K562 (cell line): ENCODE results near the gene GAMT. TPM values are rescaled to one million over a fixed set of nuclear protein-coding genes. Genes with fewer than 3 reads are reported as not detected.

Experiments used
- ATAC-seq: fragments of 200-7000 bp; cut with Tn5 transposase; 3 replicates; pipeline ENCODE4 v1.9.1; 2020; ENCODE audit warnings: moderate library complexity
- BruUV-seq: library from RNA; stranded (reverse); fragments of 400-500 nt; replicated peaks from 2 replicates; lab custom pipeline; 2021; lab: Mats Ljungman, UMichigan
- CTCF ChIA-PET: fragments of 300-600 bp; formaldehyde crosslinking; extraction: SDS; loops from one replicate; lab custom pipeline; 2021; ENCODE audit warnings: low intra/inter-chr PET ratio; lab: Yijun Ruan, JAX
- POLR2A ChIA-PET: fragments of 300-600, 350-650 bp; sonication (Branson Sonifier 250); formaldehyde crosslinking; extraction: SDS; loops from one replicate; lab custom pipeline; 2021; ENCODE audit warnings: antibody characterized with exemption, inconsistent platforms; lab: Yijun Ruan, JAX
- DNase-seq, 4 experiments: peaks; one replicate each; pipeline versions ENCODE4 v3.0.0 to v3.0.0-alpha.2; 2011 to 2018; ENCODE audit warnings: low spot score in 3 of 4, mixed read lengths in 3 of 4; ENCODE audit errors: extremely low read depth in 1 of 4
- FAIRE-seq: peaks from 2 replicates; lab custom pipeline; 2011; peaks lifted over from hg19 to GRCh38; lab: Jason Lieb, UNC
- H2AFZ ChIP-seq: 2 replicates; pipeline ENCODE4 v1.6.0; 2011; ENCODE audit warnings: low read depth, low read length, control low read depth, inconsistent platforms
- H3K27ac ChIP-seq: fragments of 200-600 bp; 3 replicates; pipeline ENCODE4 v1.8.0; 2011; ENCODE audit warnings: low read depth, mild to moderate bottlenecking, control low read depth, inconsistent platforms, low read length, moderate library complexity, mixed read lengths; ENCODE audit errors: extremely low read depth
- H3K27me3 ChIP-seq, 2 experiments: fragments of 300-600 bp in 1 of 2; 2 replicates in 1 of 2; 3 replicates in 1 of 2; pipeline versions ENCODE4 v1.6.0 to v1.8.0; 2011; ENCODE audit warnings: inconsistent platforms in 2 of 2, low read length in 2 of 2, mild to moderate bottlenecking in 1 of 2, mixed read lengths in 1 of 2, moderate library complexity in 1 of 2; ENCODE audit not compliant: control insufficient read depth in 2 of 2, insufficient read depth in 2 of 2
- H3K36me3 ChIP-seq: fragments of 300-600 bp; 3 replicates; pipeline ENCODE4 v1.8.0; 2011; ENCODE audit warnings: mild to moderate bottlenecking, low read length, inconsistent platforms; ENCODE audit not compliant: control insufficient read depth, insufficient read depth
- H3K4me1 ChIP-seq, 2 experiments: fragments of 200-600 bp in 1 of 2; replicated peaks in 1 of 2; 2 replicates in 1 of 2; 3 replicates in 1 of 2; pipeline versions ENCODE4 v1.5.1 to v1.8.0; 2011; ENCODE audit warnings: inconsistent platforms in 2 of 2, low read length in 2 of 2, mild to moderate bottlenecking in 1 of 2, mixed read lengths in 1 of 2, moderate library complexity in 1 of 2; ENCODE audit not compliant: control insufficient read depth in 2 of 2, insufficient read depth in 2 of 2
- H3K4me2 ChIP-seq: 2 replicates; pipeline ENCODE4 v1.6.1; 2011; ENCODE audit warnings: low read length, control low read depth, inconsistent platforms, mixed read lengths; ENCODE audit not compliant: insufficient read depth
- H3K4me3 ChIP-seq: fragments of 200-600 bp; sonication (generic), shearing (Covaris generic); 2 replicates; pipeline ENCODE4 v1.5.1; 2016; ENCODE audit warnings: control low read depth, inconsistent platforms
- H3K79me2 ChIP-seq: fragments of 200-600 bp; 3 replicates; pipeline ENCODE4 v1.8.0; 2011; ENCODE audit warnings: low read length, inconsistent platforms; ENCODE audit not compliant: control insufficient read depth, insufficient read depth
- H3K9ac ChIP-seq, 2 experiments: 2 replicates each; pipeline versions ENCODE4 v1.6.0 to v1.6.1; 2011; ENCODE audit warnings: low read depth in 2 of 2, low read length in 2 of 2, control low read depth in 1 of 2, inconsistent platforms in 1 of 2, mild to moderate bottlenecking in 1 of 2, mixed read lengths in 1 of 2; ENCODE audit not compliant: insufficient read depth in 1 of 2
- H3K9me1 ChIP-seq: one replicate; pipeline ENCODE4 v1.6.0; 2011; ENCODE audit warnings: inconsistent platforms, mild to moderate bottlenecking, low read length, moderate library complexity; ENCODE audit not compliant: control insufficient read depth, insufficient read depth
- H3K9me3 ChIP-seq: replicated peaks from 2 replicates; pipeline ENCODE4 v1.5.1; 2011; ENCODE audit warnings: low read depth, low read length, inconsistent platforms; ENCODE audit not compliant: control insufficient read depth, insufficient read depth
- H4K20me1 ChIP-seq: replicated peaks from 2 replicates; pipeline ENCODE4 v1.6.1; 2011; ENCODE audit warnings: low read length, inconsistent platforms, mixed read lengths; ENCODE audit not compliant: control insufficient read depth, insufficient read depth
- EHMT2 ChIP-seq: fragments of 450-650 bp; IDR thresholded peaks from 2 replicates; pipeline ENCODE4 v1.6.1; 2018; ENCODE audit warnings: antibody characterized with exemption
- HDGF ChIP-seq: fragments of 450-650 bp; IDR thresholded peaks from 2 replicates; pipeline ENCODE4 v1.6.1; 2016
- HEY1 ChIP-seq: fragments of 250-450 bp; sonication (Bioruptor Pico); IDR thresholded peaks from 2 replicates; pipeline ENCODE4 v1.5.0; 2020; ENCODE audit warnings: mild to moderate bottlenecking, moderate library complexity, borderline replicate concordance
- JUN ChIP-seq, 2 experiments: sonication (generic) in 1 of 2; formaldehyde crosslinking in 1 of 2; IDR thresholded peaks; 2 replicates each; pipeline versions ENCODE4 v1.6.1 to v1.8.0; 2012 to 2022; ENCODE audit warnings: borderline replicate concordance in 2 of 2, mild to moderate bottlenecking in 2 of 2, improper control_type of control experiment in 1 of 2, low read depth in 1 of 2, low read length in 1 of 2, missing genetic modification reagents in 1 of 2
- LCOR ChIP-seq: sonication (generic); formaldehyde crosslinking; IDR thresholded peaks from 2 replicates; pipeline ENCODE4 v1.8.0; 2022; ENCODE audit warnings: mild to moderate bottlenecking, missing genetic modification reagents
- NR2C2 ChIP-seq, 2 experiments: fragments of 200-800 bp in 1 of 2; sonication (Bioruptor generic) in 1 of 2; sonication (generic) in 1 of 2; formaldehyde crosslinking in 1 of 2; IDR thresholded peaks; 2 replicates each; pipeline versions ENCODE4 v1.6.1 to v1.8.0; 2016 to 2022; ENCODE audit warnings: mild to moderate bottlenecking in 1 of 2, missing compliant biosample characterization in 1 of 2, missing genetic modification characterization in 1 of 2, missing genetic modification reagents in 1 of 2
- PATZ1 ChIP-seq: fragments of 250-450 bp; sonication (Bioruptor Pico); IDR thresholded peaks from 2 replicates; pipeline ENCODE4 v1.5.0; 2020; ENCODE audit warnings: mild to moderate bottlenecking, borderline replicate concordance
- POLR2B ChIP-seq: fragments of 450-650 bp; IDR thresholded peaks from 2 replicates; pipeline ENCODE4 v1.6.1; 2018; ENCODE audit warnings: low read depth; ENCODE audit not compliant: partially characterized antibody
- PRPF4 ChIP-seq: fragments of 200-400 bp; formaldehyde crosslinking; IDR thresholded peaks from one replicate; pipeline ENCODE4 v1.6.1; 2017; ENCODE audit warnings: low read length, low read depth, mild to moderate bottlenecking; ENCODE audit not compliant: insufficient read depth, poor library complexity, severe bottlenecking
- TAF15 ChIP-seq: fragments of 200-400 bp; formaldehyde crosslinking; IDR thresholded peaks from 2 replicates; pipeline ENCODE4 v1.6.1; 2017; ENCODE audit warnings: mild to moderate bottlenecking, low read depth, low read length, moderate library complexity
- TFAP4 ChIP-seq: sonication (generic); formaldehyde crosslinking; IDR thresholded peaks from 2 replicates; pipeline ENCODE4 v1.8.0; 2022; ENCODE audit warnings: missing genetic modification reagents, mild to moderate bottlenecking, moderate library complexity, borderline replicate concordance
- ZNF740 ChIP-seq, 3 experiments: fragments of 200-800 bp in 1 of 3; sonication (Bioruptor generic) in 1 of 3; sonication (generic) in 1 of 3; formaldehyde crosslinking in 1 of 3; IDR thresholded peaks; 2 replicates each; pipeline versions ENCODE4 v1.6.1 to v1.8.0; 2016 to 2022; ENCODE audit warnings: mild to moderate bottlenecking in 2 of 3, missing compliant biosample characterization in 2 of 3, missing genetic modification characterization in 2 of 3, missing genetic modification reagents in 1 of 3
- WGBS: fragments of 100-300 bp; shearing (Covaris generic); methylation state at CpG from one replicate; pipeline ENCODE4 v1.1.6; 2016; ENCODE audit warnings: low coverage, mixed read lengths; ENCODE audit not compliant: insufficient coverage; ENCODE audit errors: missing lambda C conversion rate; 5-methylcytosine and 5-hydroxymethylcytosine counted together
- in situ Hi-C: fragments of 300-500 bp; cut with MboI; formaldehyde crosslinking; loops from 4 replicates; pipeline ENCODE4 v1.15.0; 2018; ENCODE audit warnings: inconsistent platforms, mixed read lengths
- intact Hi-C: fragments of 100-400 bp; cut with micrococcal nuclease; formaldehyde crosslinking; loops from 2 replicates; pipeline ENCODE4 v1.14.2; 2022
- polyA plus RNA-seq, 8 experiments: library from polyadenylated mRNA; depleted of rRNA in 4 of 8; stranded (reverse) in 5 of 8; unstranded in 3 of 8; fragments of >200 nt; fragmentation: Nextera tagmentation in 2 of 8; fragmentation: Illumina TruSeq in 1 of 8; extraction: Ambion mirVana in 2 of 8; extraction: Trizol in 1 of 8; gene quantifications; 2 replicates each; pipeline versions ENCODE4 v1.2.1 to v1.2.3, GENCODE V29; 2011 to 2014; ENCODE audit warnings: inconsistent platforms in 1 of 8, missing spikeins in 1 of 8
- total RNA-seq, 7 experiments: library from RNA; depleted of rRNA in 6 of 7; stranded (reverse); fragments of >200 nt in 6 of 7; fragmentation: Illumina TruSeq in 2 of 7; extraction: Trizol in 2 of 7; gene quantifications; 2 replicates each; pipeline versions ENCODE4 v1.2.1 to v1.2.3, GENCODE V29; 2011 to 2021; ENCODE audit warnings: low replicate concordance in 1 of 7

GAMT gene
- total and polyA plus RNA-seq, 9 of the 15 experiments (the other 6 are each of a cell fraction or from before 2014, with no cell fraction given), result 1.3 to 35.3 (median 27.2) TPM

- H3K36me3 ChIP-seq, result peaks cover 61% of the 10 kb centered on the region; the same call in 2 of the 3 replicates
- H4K20me1 ChIP-seq, result peaks cover 27% of the 10 kb centered on the region
- in situ Hi-C loops, result no loop called here
- ChIA-PET POLR2A (interaction anchor here (0.6 to 7.0 kb wide), 5 partner anchors 19 to 343 kb away, joined by 3 to 52 read pairs (median 3); no protein-coding TSS in a partner anchor), CTCF (no interaction called here)
- H2AFZ ChIP-seq, result no peak overlapping the region
- H3K4me3 ChIP-seq, result no peak overlapping the region
- BruUV-seq, result no TSS peak
- intact Hi-C loops, result no loop called here
- H3K27me3 ChIP-seq, result no peaks in the 10 kb centered on the region
- WGBS, result 57% methylated on average over 24 of the region's 39 CpGs
- H3K27ac ChIP-seq, result peak overlapping the region; percentile 71; the same call in 1 of the 3 replicates
- no peaks in the 10 kb centered on the region for H3K9me3 ChIP-seq
- H3K79me2 ChIP-seq, result peaks cover 26% of the 10 kb centered on the region
- peak overlapping the region in 1 of 2 experiments; percentile 78; a peak in 2 of 4 replicates for H3K9ac ChIP-seq
- ATAC-seq (no peak), FAIRE-seq (no peak), DNase-seq (peak in 2 of 4 experiments; percentile 14 to 54)
- no peak overlapping the region for H3K4me2 ChIP-seq
- H3K4me1 ChIP-seq, result peaks cover 15 to 78% of the 10 kb centered on the region in 2 experiments; a peak in 4 of 5 replicates
- peaks cover 3% of the 10 kb centered on the region for H3K9me1 ChIP-seq
- TF ChIP-seq POLR2B, result no peak
- TF ChIP-seq TFAP4 (CRISPR knock-in tag), result no peak
- no peak for TF ChIP-seq NR2C2 (CRISPR knock-in tag; IDR thresholded peaks at IDR 0.05)
- TF ChIP-seq NR2C2 (tag; IDR thresholded peaks at IDR 0.05), result no peak
- peak; percentile 39 for TF ChIP-seq PRPF4
- no peak for TF ChIP-seq LCOR (CRISPR knock-in tag)
- TF ChIP-seq HEY1 (CRISPR knock-in tag), result no peak
- peak; percentile 86 for TF ChIP-seq ZNF740 (CRISPR knock-in tag; IDR thresholded peaks at IDR 0.05)
- no peak for TF ChIP-seq ZNF740 (tag; IDR thresholded peaks at IDR 0.05)
- no peak for TF ChIP-seq EHMT2
- no peak for TF ChIP-seq TAF15
- TF ChIP-seq JUN (IDR thresholded peaks at IDR 0.05; ENCODE audit: borderline replicate concordance, low read depth, low read length), result no peak
- TF ChIP-seq JUN (CRISPR knock-in tag; IDR thresholded peaks at IDR 0.05; ENCODE audit: borderline replicate concordance), result no peak
- no peak for TF ChIP-seq PATZ1 (CRISPR knock-in tag)
- TF ChIP-seq HDGF, result no peak
Measured at GRCh38 chr19:1434577-1435060, 33.3 kb upstream of the GAMT start.
